Uterus (tissue), 2 donors: ENCODE measurements around the gene TTC6.

ENCODE experiments used
- POLR2A ChIP-seq, 2 donors: fragments of 450-650 bp; IDR thresholded peaks; one replicate each; pipeline ENCODE4 v1.6.1; 2016; ENCODE audit warnings: antibody characterized with exemption in 2 of 2, mild to moderate bottlenecking in 1 of 2, moderate library complexity in 1 of 2
- TF ChIP-seq, protein P1 (sequence below), 4 experiments: fragments of 200-600 bp in 2 of 4; fragments of 450-650 bp in 2 of 4; sonication (generic) in 2 of 4; IDR thresholded peaks; one replicate each; pipeline ENCODE4 v1.5.1; 2016 to 2019; ENCODE audit warnings: antibody characterized with exemption in 4 of 4, mild to moderate bottlenecking in 2 of 4, moderate library complexity in 1 of 4

DNA sequence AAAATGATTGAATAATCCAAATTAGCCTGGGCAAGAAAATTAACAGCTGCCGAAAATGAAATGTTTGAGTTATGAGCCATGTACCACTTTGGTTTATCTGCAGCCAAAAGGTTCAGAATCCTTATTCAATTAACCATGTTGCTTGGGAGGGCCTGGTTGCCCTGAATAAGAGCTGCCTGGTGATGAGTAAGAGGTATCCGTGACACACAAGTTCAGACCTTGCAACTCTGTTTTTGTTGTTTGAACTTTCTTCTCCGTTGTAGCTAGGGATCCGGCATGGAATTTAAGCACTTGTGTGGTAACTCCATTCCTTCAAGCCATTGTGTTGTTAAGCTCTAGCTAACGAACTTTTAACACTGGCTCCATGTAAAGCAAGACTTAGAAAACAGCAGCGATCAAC, 36.0 kb upstream of the TTC6 start:
- TF ChIP-seq, protein P1, sequence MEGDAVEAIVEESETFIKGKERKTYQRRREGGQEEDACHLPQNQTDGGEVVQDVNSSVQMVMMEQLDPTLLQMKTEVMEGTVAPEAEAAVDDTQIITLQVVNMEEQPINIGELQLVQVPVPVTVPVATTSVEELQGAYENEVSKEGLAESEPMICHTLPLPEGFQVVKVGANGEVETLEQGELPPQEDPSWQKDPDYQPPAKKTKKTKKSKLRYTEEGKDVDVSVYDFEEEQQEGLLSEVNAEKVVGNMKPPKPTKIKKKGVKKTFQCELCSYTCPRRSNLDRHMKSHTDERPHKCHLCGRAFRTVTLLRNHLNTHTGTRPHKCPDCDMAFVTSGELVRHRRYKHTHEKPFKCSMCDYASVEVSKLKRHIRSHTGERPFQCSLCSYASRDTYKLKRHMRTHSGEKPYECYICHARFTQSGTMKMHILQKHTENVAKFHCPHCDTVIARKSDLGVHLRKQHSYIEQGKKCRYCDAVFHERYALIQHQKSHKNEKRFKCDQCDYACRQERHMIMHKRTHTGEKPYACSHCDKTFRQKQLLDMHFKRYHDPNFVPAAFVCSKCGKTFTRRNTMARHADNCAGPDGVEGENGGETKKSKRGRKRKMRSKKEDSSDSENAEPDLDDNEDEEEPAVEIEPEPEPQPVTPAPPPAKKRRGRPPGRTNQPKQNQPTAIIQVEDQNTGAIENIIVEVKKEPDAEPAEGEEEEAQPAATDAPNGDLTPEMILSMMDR (IDR thresholded peaks at IDR 0.05): no peak
- no peak for TF ChIP-seq POLR2A (IDR thresholded peaks at IDR 0.05)
